ENCODE measurements around the gene CCDC192. TPM values are rescaled to one million over a fixed set of nuclear protein-coding genes. Genes with fewer than 3 reads are reported as not detected.
A peak's percentile ranks its signal among the peaks of the same experiment; 100 is the strongest.

Gene CCDC192
- total RNA-seq, 1 donor from 2014 or later, result not detected

DNA sequence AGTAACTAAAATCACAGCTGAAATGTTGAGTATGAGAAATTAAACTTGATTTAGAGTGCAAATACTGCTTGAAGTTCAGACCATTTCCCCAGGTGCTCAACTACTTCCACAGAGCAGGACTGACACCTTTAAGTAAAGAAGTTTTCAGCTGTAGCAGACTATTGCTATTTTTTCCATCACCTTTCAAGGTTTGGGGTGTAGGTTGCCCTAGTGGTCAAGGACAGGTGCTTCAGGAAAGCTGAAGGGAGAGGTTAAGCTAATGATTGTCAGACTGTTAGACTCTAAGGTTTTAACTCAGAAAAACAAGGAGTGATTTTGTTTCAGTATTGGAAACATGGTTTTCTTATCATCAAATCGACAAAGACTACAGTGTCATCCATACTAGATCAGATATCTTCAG is 162.1 kb downstream of the CCDC192 start:
- ATAC-seq (no peak), DNase-seq (no peak)
- H3K4me1 ChIP-seq, result no peaks in the 10 kb centered on the region
- TF ChIP-seq, protein P1, sequence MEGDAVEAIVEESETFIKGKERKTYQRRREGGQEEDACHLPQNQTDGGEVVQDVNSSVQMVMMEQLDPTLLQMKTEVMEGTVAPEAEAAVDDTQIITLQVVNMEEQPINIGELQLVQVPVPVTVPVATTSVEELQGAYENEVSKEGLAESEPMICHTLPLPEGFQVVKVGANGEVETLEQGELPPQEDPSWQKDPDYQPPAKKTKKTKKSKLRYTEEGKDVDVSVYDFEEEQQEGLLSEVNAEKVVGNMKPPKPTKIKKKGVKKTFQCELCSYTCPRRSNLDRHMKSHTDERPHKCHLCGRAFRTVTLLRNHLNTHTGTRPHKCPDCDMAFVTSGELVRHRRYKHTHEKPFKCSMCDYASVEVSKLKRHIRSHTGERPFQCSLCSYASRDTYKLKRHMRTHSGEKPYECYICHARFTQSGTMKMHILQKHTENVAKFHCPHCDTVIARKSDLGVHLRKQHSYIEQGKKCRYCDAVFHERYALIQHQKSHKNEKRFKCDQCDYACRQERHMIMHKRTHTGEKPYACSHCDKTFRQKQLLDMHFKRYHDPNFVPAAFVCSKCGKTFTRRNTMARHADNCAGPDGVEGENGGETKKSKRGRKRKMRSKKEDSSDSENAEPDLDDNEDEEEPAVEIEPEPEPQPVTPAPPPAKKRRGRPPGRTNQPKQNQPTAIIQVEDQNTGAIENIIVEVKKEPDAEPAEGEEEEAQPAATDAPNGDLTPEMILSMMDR (IDR thresholded peaks at IDR 0.05), result peak; percentile 12
- no peaks in the 10 kb centered on the region for H3K27me3 ChIP-seq (ENCODE audit: low read depth)
- H3K27ac ChIP-seq, result no peak overlapping the region
- intact Hi-C loops (cut with DNase I), result no loop called here
- H3K36me3 ChIP-seq, result no peaks in the 10 kb centered on the region
- H3K9me3 ChIP-seq, result no peaks in the 10 kb centered on the region
- H3K4me3 ChIP-seq, result no peak overlapping the region

DNA sequence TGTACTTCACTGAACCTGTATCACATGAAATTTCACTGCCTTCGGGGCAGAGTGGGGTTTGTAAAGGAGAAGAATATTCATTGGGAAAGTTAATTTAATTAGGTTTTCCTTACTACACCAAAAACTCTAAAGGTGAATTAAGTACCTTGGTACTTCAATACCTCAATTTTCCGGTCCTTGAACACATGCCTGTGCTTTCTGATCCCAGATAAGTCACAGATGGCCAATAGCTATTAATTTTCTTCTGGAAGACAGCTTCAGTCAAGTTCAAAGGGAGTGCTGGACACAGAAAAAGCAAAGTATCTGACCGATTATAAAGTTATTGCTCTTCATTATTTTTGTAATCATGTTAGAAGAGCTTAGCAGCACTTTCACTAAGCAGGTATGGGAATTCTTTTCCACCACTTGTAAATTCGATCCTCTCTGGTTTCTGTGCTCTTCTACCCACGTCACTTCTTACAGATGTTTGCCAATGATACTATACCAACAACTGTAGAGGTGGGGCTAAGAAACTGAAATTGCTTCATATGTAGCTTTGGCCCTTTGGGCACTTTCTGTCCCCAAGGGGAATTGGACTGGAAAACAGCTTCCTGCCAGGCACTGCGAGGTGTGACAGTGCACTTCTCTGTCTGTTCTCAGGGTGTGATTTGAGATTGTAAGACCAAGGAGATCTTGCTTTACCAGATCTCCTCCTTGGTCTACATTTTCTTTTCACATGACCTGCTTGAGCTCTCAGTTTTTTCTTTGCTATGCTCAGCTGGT is 164.0 kb downstream of the CCDC192 start:
- DNase-seq (no peak), ATAC-seq (peak; percentile 57 to 77)
- Histone ChIP-seq H3K27ac (no peak overlapping the region), H3K27me3 (ENCODE audit: low read depth) (no peaks in the 10 kb centered on the region), H3K4me3 (no peak overlapping the region), H3K4me1 (peaks cover 3% of the 10 kb centered on the region), H3K36me3 (no peaks in the 10 kb centered on the region), H3K9me3 (no peaks in the 10 kb centered on the region)
- TF ChIP-seq, protein P1 (IDR thresholded peaks at IDR 0.05), result no peak
- intact Hi-C loops (cut with DNase I), result no loop called here

GRCh38 chr5:127870914-127871313 is 167.7 kb downstream of the CCDC192 start:
- ATAC-seq (peak; percentile 68 to 83), DNase-seq (peak; percentile 73)

GRCh38 chr5:127871503-127872153 is 168.4 kb downstream of the CCDC192 start:
- no peak overlapping the region for H3K4me3 ChIP-seq
- H3K36me3 ChIP-seq, result no peaks in the 10 kb centered on the region
- TF ChIP-seq, protein P1 (IDR thresholded peaks at IDR 0.05), result no peak
- ATAC-seq (peak; percentile 51 to 64), DNase-seq (no peak)
- peak overlapping the region; percentile 13 for H3K27ac ChIP-seq
- intact Hi-C loops (cut with DNase I), result no loop called here
- no peaks in the 10 kb centered on the region for H3K9me3 ChIP-seq
- H3K27me3 ChIP-seq (ENCODE audit: low read depth), result no peaks in the 10 kb centered on the region
- peaks cover 7% of the 10 kb centered on the region for H3K4me1 ChIP-seq

More at GRCh38 chr5:127870914-127871313, 167.7 kb downstream of the CCDC192 start:
- intact Hi-C loops (cut with DNase I), result no loop called here
- H3K4me3 ChIP-seq, result no peak overlapping the region
- H3K9me3 ChIP-seq, result no peaks in the 10 kb centered on the region
- peaks cover 7% of the 10 kb centered on the region for H3K4me1 ChIP-seq
- H3K27ac ChIP-seq, result no peak overlapping the region
- TF ChIP-seq, protein P1 (IDR thresholded peaks at IDR 0.05), result no peak
- no peaks in the 10 kb centered on the region for H3K36me3 ChIP-seq
- H3K27me3 ChIP-seq (ENCODE audit: low read depth), result no peaks in the 10 kb centered on the region

DNA sequence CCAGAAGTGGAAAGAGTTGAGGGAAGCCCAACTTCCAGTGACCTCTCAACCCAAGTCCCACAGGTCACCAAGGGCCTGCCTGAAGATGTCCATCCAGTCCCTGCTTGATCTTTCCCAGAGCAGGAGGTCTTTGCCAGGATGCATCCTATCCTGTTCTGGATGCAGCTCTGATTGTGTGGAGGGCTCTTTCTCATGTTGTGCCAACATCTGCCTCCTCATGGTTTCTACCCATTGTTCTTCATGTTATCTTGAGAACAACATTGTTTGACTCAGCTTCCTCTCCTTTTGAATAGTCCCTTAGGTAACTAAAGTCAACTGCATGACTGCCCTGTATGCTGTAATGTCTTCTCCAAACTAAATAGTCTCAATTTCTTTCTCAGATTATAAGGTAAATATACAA is 169.3 kb downstream of the CCDC192 start:
- Histone ChIP-seq H3K4me3 (no peak overlapping the region), H3K27ac (peak overlapping the region; percentile 13), H3K9me3 (no peaks in the 10 kb centered on the region), H3K27me3 (ENCODE audit: low read depth) (no peaks in the 10 kb centered on the region), H3K4me1 (peaks cover 7% of the 10 kb centered on the region), H3K36me3 (no peaks in the 10 kb centered on the region)
- intact Hi-C loops (cut with DNase I), result no loop called here
- DNase-seq (no peak), ATAC-seq (peak in 1 of 2 donors; percentile 10)
- TF ChIP-seq, protein P1 (IDR thresholded peaks at IDR 0.05), result no peak
